Amygdala (tissue), 56 donors: ENCODE measurements around the gene L2HGDH.

ENCODE experiments used
- DNase-seq, 56 donors: peaks; one replicate each; lab custom pipeline; 2025; lab: John Stamatoyannopoulos, UW

L2HGDH gene

GRCh38 chr14:50301914-50302313, 10.1 kb downstream of the L2HGDH start:
- no peak for DNase-seq

- no peak for DNase-seq
Observed at GRCh38 chr14:50299585-50299984, 12.4 kb downstream of the L2HGDH start.

- no peak for DNase-seq
Observed at GRCh38 chr14:50290306-50290705, 21.7 kb downstream of the L2HGDH start.

- no peak for DNase-seq
Observed at GRCh38 chr14:50288146-50288545, 23.9 kb downstream of the L2HGDH start.

GRCh38 chr14:50285861-50286260, 26.2 kb downstream of the L2HGDH start:
- DNase-seq, result no peak

- no peak for DNase-seq
Observed at GRCh38 chr14:50272498-50272897, 39.5 kb downstream of the L2HGDH start.

GRCh38 chr14:50270932-50271331, 41.1 kb downstream of the L2HGDH start:
- DNase-seq, result no peak

GRCh38 chr14:50265029-50265428, 47.0 kb downstream of the L2HGDH start:
- DNase-seq, result no peak

GRCh38 chr14:50263321-50263720, 48.7 kb downstream of the L2HGDH start:
- DNase-seq, result no peak

GRCh38 chr14:50262865-50263264, 49.2 kb downstream of the L2HGDH start:
- no peak for DNase-seq

GRCh38 chr14:50260511-50260910, 51.5 kb downstream of the L2HGDH start:
- DNase-seq, result peak in 1 of 56 donors; percentile 2

- DNase-seq, result no peak
Observed at GRCh38 chr14:50260072-50260471, 52.0 kb downstream of the L2HGDH start.

GRCh38 chr14:50257732-50258131, 54.3 kb downstream of the L2HGDH start:
- no peak for DNase-seq

- no peak for DNase-seq
Observed at GRCh38 chr14:50254248-50254647, 57.8 kb downstream of the L2HGDH start.

- no peak for DNase-seq
Observed at GRCh38 chr14:50249136-50249775, 62.8 kb downstream of the L2HGDH start.

GRCh38 chr14:50247245-50247644, 64.8 kb downstream of the L2HGDH start:
- DNase-seq, result no peak

GRCh38 chr14:50242566-50243310, 69.3 kb downstream of the L2HGDH start:
- DNase-seq, result no peak

GRCh38 chr14:50242096-50242495, 69.9 kb downstream of the L2HGDH start:
- DNase-seq, result no peak

- DNase-seq, result no peak
Observed at GRCh38 chr14:50237427-50237826, 74.6 kb downstream of the L2HGDH start.

- DNase-seq, result no peak
Observed at GRCh38 chr14:50233951-50234250, 78.1 kb downstream of the L2HGDH start.

GRCh38 chr14:50233166-50233950, 78.7 kb downstream of the L2HGDH start:
- DNase-seq, result no peak

- peak in 3 of 56 donors; percentile 25 to 46 (median 29) for DNase-seq
Observed at GRCh38 chr14:50232276-50232642, 79.8 kb downstream of the L2HGDH start.
